ENCODE measurements around the gene DPYSL5.

The DPYSL5 gene

DNA sequence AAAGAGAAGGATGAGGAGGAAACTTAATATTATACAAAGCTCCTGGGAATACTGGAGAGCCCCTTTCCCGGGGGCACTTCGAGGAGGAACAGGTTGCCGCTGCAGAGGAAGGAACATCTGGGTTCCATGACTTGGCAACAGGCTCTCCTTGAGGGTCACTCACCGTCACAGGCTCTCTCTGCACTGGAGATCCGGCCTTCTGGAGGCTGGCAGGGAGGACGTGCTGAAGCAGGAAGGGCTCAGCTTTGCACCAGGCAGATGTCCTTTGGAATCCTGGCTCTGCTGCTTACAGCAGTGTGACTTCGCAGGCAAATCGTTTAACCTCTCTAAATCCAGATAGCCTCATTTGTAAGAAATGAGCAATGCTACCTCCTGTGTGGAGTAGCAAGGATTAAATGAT lies 2.9 kb upstream of the DPYSL5 start:
- DNase-seq (ENCODE audit: low read depth in 1 of 2, low spot score in 1 of 2) = no peak

DNA sequence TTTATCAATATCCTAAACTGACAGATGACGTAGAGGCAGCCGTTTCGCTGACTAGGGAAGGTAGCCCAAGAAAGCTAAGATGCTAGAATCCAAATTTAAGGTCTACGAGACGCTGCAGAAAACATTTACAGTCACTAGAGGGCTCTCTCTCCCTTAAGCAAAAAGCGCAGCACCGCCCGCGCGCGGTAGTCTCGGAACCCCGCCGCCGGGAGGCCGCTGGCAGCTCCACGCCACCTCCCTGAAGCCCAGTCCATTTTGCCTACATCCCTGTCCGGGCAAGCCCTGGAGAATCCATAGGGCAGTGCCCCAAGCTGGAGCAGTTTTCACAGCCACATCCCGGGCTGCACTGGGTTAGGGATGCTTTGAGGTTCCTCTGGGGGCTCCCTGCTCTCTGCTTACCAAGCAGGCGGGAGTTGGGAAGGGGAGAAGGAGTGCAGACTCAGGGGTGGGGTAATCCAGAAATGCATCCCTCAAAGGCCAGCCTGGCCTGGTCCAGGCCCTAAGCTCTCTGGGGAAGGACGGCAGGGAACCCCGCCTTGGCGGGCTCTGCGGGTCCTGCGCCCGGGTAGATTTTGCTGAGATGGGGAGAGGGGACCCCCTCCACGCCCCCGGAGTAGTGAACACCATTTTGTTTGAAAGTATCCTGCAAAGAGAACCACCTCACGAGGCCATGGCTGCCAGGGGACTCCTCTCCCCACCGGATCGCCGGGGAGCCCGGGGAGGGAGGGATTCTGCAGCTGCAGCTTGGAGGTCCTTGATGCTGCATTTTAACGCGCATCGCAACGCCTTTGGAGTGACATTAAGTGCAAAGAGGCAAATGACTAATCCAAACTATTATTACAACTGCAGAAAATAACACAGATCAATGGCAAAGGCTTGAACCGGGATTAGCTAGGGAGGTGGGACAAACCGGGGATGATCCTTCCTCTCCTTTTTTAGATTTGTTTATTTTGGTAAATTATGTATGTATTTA lies 1.3 kb upstream of the DPYSL5 start:
- DNase-seq (ENCODE audit: low read depth in 1 of 2, low spot score in 1 of 2) = peak; percentile 38 to 39

GRCh38 chr2:26847307-26847654 lies 651 bp upstream of the DPYSL5 start:
- no peak for DNase-seq (ENCODE audit: low read depth in 1 of 2, low spot score in 1 of 2)

- no peak for DNase-seq (ENCODE audit: low read depth in 1 of 2, low spot score in 1 of 2)
Measured at GRCh38 chr2:26848336-26849055, 564 bp downstream of the DPYSL5 start.

- DNase-seq (ENCODE audit: low read depth in 1 of 2, low spot score in 1 of 2) = no peak
Measured at GRCh38 chr2:26849056-26849999, 1.4 kb downstream of the DPYSL5 start.

GRCh38 chr2:26850000-26850431 lies 2.1 kb downstream of the DPYSL5 start:
- DNase-seq (ENCODE audit: low read depth in 1 of 2, low spot score in 1 of 2) = no peak

GRCh38 chr2:26850505-26850904 lies 2.6 kb downstream of the DPYSL5 start:
- DNase-seq (ENCODE audit: low read depth in 1 of 2, low spot score in 1 of 2) = no peak

DNA sequence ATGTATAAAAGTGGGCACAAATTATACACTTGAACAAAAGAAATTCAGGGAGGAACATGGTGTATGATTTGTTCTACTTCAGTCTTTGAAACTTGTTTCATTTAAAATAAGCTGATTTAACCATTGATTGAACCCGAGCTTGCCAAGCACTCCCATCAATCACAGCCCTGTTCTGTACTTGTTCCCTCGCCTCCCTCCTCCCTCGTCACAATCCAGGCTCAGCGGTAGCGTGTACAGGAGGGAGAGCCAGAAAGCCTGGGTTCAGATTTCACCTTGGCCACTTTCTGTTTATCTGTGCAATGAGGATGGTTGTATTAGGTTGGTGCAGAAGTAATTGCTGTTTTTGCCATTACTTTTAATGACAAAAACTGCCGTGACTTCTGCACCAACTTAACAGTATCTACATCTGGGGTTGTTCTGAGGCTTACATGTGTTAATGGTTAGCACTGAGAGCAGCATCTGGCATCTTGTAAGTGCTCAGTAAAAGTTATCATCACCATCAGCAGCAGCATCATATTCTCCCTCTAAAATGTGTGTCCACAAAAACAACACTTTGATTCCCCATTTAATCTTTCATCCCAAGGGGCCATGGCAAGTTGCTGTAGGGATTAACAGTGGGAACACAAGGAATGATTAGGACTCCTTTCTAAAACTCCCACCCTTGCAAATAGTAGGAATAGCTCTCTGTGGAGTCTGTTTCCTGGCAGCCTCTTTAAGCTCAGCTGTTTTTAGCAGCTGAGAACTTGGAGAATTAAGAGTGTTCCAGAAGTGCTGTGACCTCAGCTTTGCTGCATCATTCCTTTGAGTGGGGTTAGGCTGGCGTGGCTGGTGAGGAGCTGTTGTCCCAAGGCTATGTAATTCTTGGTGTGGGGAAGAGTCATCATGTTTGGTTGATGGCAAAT lies 4.7 kb downstream of the DPYSL5 start:
- no peak for DNase-seq (ENCODE audit: low read depth in 1 of 2, low spot score in 1 of 2)

- DNase-seq (ENCODE audit: low read depth in 1 of 2, low spot score in 1 of 2) = no peak
Measured at GRCh38 chr2:26853751-26854150, 5.8 kb downstream of the DPYSL5 start.

- DNase-seq (ENCODE audit: low read depth in 1 of 2, low spot score in 1 of 2) = no peak
Measured at GRCh38 chr2:26854283-26854827, 6.4 kb downstream of the DPYSL5 start.

DNA sequence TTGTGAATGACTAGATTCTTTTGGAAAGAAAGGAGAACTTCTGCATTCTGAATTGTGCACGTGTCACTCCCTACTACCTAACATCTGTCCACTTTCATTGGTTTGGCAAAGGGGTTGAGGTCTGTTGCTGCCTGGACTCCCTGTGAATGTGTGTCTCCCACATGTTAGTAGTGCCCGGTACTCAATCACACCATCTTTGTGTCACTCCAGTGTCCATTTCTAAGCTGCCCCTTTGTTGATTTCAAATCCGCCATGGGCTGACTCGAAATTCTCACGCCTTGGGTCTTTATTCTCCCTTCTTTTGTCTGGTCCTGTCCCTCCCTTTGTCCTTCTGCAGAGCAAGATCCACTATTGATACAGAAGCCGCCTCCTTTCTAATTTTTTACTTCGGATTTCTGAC lies 7.5 kb downstream of the DPYSL5 start:
- DNase-seq (ENCODE audit: low read depth in 1 of 2, low spot score in 1 of 2) = no peak

DNA sequence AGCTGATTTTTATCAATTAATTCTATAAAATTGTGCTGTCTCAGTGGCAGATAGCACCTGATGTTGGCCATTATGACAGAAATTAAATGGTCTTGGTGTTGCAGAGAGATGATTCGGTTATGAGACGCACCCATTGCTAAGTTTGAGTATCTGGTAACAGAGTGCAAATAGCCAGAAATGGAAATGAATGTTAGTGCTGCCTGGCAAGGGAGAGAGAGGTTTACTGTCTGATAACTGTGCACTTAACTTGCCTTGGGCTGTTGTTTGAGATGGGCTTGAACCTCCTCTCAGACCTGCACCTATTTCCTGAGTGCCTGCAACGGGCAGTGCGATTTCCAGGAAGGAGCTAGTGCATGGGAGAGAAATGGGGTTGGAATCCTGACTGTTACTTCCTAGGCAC lies 11.7 kb downstream of the DPYSL5 start:
- DNase-seq (ENCODE audit: low read depth in 1 of 2, low spot score in 1 of 2) = no peak

DNA sequence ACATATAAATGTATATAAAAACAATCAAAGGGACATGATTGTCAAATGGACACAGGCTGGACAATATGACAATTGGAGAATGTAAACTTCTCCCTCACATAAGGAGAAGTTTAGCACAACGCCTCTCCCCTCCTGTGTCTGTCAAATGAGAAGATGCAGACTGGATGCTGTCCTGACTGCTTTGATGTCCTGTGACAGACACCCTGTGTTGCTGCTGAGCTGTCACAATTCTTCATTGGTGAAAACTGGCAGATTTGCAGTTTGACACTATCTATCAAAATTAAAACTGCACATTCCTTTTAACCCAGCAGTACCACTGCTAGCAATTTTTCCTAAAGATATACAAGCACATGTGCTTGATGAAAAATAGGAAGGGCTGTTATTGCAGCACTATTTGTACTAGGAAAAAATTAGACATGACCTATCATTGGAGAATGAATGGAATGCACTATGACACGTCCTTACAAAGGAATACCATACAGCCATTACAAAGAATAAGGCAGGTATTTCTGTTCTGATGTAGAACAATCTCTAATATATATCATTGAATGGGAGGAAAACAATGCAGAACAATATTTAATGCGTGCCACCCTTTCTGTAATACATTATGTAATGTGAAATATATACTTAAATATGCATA lies 12.4 kb downstream of the DPYSL5 start:
- DNase-seq (ENCODE audit: low read depth in 1 of 2, low spot score in 1 of 2) = no peak

- no peak for DNase-seq (ENCODE audit: low read depth in 1 of 2, low spot score in 1 of 2)
Measured at GRCh38 chr2:26861610-26862224, 13.8 kb downstream of the DPYSL5 start.

GRCh38 chr2:26864226-26864625 lies 16.3 kb downstream of the DPYSL5 start:
- DNase-seq (ENCODE audit: low read depth in 1 of 2, low spot score in 1 of 2) = no peak

- no peak for DNase-seq (ENCODE audit: low read depth in 1 of 2, low spot score in 1 of 2)
Measured at GRCh38 chr2:26864646-26865045, 16.7 kb downstream of the DPYSL5 start.

DNA sequence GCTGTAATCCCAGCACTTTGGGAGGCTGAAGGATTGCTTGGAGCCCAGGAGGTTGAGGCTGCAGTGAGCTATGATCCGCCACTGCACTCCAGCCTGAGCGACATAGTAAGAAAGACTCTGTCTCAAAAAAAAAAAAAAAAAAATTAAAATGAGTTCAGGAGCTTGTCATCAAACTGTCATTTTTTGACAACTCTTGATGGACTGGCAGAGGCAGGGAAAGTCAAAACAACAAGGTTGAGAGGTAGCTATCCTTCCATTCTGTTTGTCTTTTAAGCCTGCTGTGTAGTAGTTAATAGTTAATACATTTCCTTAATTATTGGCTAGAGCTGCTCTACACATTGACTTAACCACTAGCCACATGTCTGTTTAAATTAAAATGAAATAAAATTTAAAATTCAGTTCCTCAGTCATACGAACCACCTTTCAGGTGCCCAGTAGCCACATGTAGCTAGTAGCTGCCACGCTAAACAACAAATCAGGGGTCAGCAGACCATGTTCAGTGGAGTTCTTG lies 22.7 kb downstream of the DPYSL5 start:
- DNase-seq (ENCODE audit: low read depth in 1 of 2, low spot score in 1 of 2) = no peak

DNA sequence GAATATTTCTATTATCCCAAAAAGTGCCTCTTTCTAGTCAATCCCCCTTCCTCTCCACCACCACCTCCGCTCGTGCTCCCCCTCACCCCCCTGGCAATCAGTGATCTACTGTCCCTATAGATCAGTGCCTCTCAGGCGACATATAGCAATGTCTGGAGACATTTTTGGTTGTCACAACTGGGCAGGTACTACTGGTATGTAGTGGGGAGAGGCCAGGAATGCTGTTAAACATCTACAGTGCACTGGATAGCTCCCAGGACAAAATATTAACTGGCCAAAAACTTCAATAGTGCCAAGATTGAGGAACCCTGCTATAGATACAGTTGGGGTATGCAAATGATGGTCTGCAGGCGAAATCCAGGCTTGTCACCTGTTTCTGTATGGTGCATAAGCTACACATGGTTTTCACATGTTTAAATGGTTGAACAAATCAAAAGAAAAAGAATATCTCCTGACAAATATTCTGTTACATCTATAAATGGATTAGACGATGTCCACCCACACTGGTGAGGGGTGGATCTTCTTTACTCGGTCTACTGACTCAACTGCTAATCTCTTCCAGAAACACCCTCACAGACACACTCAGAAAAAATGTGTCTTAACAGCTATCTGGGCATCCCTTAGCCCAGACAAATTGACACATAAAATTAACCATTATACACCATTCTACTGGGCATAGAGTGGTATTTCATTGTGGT lies 25.5 kb downstream of the DPYSL5 start:
- no peak for DNase-seq (ENCODE audit: low read depth in 1 of 2, low spot score in 1 of 2)

Data from activated CD4-positive, alpha-beta T cell treated with anti-CD3 and anti-CD28 coated beads, Interleukin-2, amount 50 U/mL, for 24 hours (primary cell).